ENCODE measurements around the gene OASL.

- no peak for TF ChIP-seq ZNF384 (IDR thresholded peaks at IDR 0.05)
- TF ChIP-seq SP1 (IDR thresholded peaks at IDR 0.05), result no peak
- no peak for TF ChIP-seq FOXM1 (IDR thresholded peaks at IDR 0.05; ENCODE audit: borderline replicate concordance)
Measured at GRCh38 chr12:120996133-120996746, 42.8 kb downstream of the OASL start.

Measured in HEK293T (cell line).